GM21786 (cell line): ENCODE data around the gene TMEM259.

ENCODE experiments used
- ATAC-seq: cut with Tn5 transposase; IDR thresholded peaks from one replicate; pipeline ENCODE4 v1.9.1; 2021; ENCODE audit not compliant: unreplicated experiment

TMEM259 gene

DNA sequence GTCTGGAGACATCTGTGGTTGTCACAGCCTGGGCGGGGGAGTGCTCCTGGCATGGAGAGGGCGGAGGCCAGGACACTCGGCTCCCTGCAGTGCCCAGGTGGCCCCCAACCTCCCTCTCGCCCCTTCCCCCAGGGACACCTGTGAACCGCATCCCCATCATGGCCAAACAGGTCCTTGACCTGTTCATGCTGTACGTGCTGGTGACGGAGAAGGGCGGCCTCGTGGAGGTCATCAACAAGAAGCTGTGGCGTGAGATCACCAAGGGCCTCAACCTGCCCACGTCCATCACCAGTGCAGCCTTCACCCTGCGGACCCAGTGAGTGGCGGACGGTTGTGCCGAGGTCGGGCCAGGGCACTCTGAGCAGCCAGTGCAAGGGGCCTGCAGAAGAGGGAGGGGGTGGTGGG lies 56.8 kb downstream of the TMEM259 start:
- no peak for ATAC-seq

DNA sequence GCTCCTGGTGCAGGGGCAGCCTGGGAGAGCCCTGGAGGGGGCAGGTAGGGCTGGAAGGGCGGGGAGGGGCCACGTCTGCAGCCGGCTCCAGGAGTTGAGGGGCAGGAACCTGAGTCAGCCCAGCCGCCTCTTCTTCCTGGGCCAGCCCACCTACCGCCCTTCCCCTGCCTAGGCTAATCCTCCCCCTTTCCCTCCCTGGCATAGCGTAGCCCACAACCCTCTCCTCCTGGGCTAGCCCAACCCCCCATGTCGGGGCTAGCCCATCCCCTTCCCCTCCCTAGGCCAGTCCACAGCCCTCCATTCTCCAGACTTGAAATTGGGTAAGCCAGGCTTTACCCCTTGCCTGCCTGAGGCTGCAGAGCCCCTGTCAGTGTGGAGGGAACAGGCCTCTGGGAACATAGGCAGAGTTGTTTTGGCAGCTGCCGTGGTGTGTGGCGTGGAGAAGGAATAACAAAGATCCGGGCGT lies 57.4 kb downstream of the TMEM259 start:
- no peak for ATAC-seq

GRCh38 chr19:962683-963400 lies 58.1 kb downstream of the TMEM259 start:
- no peak for ATAC-seq

DNA sequence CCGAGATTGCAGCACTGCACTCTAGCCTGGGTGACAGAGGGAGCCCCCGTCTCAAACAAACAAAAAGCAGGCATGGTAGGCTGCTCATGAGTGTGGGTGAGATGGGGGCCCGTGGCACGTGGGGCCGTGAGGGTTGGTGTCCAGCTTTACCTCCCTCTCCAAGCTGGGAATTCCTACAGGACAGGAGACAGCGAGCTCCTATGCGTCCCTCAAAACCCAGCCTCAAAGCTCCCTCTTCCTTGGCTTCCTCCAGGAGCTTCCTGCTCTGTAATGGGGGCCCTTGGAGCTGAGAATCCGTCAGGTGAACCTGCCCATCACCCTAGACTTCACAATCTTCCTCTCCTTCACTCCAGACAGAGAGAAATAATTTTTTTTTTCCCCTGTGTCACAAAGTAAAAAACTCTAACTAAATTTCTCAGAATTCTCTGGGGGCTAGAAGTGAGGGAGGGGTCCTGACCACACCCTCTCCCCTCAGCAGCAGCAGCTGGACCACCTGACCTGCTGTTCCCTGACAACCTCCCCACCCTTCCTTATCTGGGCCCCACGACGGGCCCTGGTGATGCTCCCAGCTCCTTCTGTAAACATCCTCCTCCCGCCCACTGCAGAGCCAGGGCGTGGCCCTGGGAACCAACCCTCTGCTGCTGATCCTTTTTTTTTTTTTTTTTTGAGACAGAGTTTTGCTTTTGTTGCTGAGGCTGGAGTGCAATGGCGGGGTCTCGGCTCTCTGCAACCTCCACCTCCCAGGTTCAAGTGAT lies 58.9 kb downstream of the TMEM259 start:
- no peak for ATAC-seq

GRCh38 chr19:960601-960938 lies 60.4 kb downstream of the TMEM259 start:
- ATAC-seq, result no peak

DNA sequence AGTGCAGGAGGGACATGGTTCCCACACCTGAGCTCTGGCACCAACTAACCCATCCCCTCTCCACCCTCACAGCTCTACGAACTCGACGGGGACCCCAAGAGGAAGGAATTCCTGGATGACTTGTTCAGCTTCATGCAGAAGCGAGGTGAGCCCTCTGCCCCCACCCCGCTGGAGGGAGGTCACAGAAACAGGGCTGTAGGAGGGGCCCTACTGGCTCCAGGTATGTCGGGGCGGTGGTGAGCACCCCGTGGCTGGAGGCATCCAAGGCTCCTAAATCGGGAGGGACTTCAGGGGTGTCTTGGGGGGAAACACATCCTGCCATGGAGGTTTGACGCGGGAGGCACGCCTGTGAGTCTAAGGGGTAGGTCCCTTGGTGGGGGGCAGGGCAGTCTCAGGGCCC lies 60.9 kb downstream of the TMEM259 start:
- no peak for ATAC-seq
